Stimulated activated CD4-positive, alpha-beta T cell treated with anti-CD3 and anti-CD28 coated beads, TNF-alpha, amount 100 ng/mL, for 48 hours (primary cell): ENCODE measurements around the gene FZD10.

ENCODE experiments used
- DNase-seq, 3 donors: peaks; one replicate each; pipeline ENCODE4 v3.0.0-alpha.2; 2020; ENCODE audit warnings: low read depth in 3 of 3

Gene FZD10

DNA sequence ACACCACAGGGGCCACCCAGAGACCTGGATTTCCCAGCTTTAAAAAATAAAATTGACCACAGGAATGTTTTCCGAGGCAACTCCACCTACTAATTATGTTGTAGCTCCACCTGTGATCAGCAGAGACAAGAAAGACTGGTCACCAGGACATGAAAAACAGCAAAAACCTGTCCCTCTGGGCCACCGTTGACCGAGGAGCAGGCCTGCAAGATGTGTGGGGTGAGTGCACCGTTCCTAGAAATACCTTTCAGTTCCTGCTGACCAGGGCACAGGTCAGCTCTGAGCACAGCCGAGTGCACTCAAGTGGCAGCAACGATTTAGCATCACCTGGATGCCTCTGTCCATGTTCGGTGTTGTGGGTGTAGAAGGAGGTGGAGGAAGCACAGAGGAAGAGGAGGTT lies 16.9 kb downstream of the FZD10 start:
- DNase-seq: no peak

DNA sequence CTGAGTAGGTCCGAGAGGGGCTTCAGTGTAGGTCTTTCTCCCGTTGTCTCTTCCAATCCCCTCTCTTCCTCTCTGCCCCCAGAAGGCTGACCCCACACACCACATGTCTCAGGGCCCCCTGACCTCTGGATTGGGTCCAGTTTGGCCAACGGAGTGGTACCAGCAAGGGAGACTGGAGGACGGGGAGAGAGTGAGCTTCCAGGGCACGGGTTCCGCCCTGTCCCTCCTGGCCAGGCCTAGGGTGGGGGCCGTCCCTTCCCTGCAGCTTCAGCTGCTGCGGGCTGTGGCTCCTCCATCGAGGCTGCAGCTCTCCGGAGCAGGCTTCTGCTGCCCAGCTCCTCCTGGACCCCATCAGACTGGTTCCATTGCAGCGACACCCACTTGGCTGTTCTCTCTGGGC lies 17.4 kb downstream of the FZD10 start:
- DNase-seq: no peak

DNA sequence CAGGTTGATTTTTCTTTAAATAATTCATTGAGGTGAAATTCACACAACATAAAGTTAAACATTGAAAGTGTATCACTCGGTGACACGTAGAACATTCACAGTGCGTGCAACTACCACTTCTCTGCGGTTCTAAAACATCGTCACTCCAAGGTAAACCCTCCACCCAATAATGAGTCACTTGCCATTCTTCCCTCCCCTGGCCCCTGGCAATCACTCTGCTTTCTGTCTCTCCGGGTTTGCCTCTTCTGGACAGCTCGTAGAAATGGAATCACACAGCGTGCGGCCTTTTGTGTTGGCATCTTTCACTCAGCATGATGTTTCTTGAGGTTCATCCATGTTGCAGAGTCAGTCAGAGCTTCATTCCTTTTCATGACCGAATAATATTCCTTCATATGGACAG lies 18.9 kb downstream of the FZD10 start:
- no peak for DNase-seq

DNA sequence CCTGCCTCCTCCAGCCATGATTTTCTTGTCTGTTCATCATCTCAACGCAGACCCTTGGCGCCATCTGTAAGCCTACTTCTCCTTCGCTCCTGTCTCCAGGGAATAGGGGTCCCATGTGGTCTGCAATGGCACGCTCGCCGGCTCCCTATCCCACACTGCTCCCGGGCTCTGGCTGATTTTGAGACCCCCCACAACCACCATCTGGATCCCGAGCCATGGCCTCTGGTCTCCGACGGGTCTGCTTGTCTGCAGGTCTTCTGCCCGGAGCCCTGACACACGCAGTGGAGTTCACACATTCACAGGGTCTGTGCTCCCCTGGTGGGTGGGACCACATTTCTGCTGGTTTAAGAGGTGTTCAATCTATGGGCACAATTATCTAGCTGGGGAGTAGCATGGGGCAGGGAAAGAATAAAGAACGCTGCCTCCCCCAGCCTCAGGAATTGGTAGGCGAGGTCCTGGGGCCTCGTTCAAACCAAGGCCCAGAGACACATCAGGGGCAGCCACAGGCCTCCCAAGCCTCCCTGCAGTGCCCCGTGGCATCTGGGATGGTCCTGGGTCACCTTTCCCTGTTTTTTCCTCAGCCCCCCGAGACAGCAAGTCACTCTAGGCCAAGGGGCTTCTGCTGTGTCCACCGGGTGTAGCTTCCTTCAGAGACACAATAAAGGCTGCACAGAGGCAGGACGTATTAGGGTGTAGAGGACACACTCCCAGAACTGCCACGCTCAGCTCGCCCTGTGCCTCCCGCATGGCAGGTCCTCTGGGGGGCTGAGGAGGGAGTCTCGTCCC lies 21.5 kb downstream of the FZD10 start:
- no peak for DNase-seq

DNA sequence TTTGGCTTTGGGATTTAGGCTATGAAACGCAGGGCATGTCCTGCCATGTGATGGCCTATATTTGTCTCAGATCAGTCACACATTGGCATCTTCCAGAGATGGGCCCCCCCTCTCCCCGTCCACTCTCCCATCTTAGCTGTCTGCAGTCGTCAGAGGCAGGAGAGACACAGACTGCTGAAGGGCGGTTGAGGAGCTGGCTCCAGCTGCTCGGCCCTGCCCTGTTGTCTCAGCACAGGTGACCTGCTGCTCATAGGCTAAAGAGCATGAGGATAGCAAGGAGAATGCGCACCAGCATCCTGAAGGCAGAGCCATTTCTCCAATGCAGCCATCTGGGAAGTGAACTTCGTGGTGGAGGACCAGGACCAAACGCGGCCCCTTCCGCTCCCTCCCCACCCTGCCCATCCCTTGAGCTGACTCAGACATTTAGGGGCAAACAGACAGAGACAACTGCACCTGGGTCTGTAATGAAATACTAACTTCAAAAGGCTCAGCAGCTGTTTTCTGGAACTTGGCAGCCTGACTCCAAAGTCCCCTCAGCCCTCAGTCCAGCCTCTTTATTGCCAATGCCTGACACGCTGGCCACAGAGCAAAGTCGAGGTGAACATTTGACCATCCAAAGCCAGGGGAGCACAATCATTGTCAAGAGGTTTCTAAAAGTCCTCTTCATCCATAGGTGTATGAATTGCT lies 22.3 kb downstream of the FZD10 start:
- DNase-seq: no peak

DNA sequence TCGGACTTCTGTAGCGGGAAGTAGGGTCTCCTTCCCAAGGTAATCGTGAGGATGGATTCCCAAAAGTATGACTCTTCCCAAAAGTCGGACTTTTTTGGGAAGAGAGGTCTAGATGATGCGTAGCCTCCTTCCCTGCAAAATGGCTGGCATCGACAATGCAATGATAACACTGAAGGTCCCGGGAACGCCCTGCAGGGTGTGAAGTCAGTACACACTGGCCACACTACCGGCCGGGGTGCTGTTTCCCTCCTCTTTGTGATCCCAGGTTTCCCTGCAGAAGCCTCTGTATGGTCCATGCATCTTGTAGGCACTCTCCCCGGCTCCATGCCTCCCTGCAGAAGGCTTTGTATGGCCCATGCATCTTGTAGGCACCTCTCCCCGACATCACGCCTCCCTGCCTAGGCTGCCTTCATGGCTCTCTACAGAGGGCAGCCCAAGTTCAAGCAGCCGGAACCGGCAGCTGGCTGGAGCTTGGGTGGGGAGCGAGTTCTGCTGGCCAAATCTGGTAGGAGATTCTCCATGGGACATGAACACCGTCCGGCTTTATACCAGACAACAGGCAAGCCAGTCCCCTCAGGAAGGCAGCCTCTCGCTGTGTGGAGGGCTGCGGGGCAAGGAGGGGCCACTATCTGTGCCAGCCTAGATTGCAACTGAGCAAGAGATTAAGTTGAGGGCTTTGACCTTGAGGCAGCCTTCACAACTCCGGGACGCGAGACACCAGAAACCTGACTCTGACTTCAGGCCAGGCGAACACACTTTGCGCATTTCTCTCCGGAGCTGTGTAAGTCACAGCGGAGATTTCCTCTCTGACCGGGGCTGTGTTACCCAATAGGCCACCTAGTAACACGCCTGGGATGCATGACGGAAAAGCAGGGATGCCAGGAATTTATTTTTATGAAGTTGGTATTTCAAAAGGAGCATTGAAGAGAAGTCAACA lies 23.5 kb downstream of the FZD10 start:
- DNase-seq: no peak

DNA sequence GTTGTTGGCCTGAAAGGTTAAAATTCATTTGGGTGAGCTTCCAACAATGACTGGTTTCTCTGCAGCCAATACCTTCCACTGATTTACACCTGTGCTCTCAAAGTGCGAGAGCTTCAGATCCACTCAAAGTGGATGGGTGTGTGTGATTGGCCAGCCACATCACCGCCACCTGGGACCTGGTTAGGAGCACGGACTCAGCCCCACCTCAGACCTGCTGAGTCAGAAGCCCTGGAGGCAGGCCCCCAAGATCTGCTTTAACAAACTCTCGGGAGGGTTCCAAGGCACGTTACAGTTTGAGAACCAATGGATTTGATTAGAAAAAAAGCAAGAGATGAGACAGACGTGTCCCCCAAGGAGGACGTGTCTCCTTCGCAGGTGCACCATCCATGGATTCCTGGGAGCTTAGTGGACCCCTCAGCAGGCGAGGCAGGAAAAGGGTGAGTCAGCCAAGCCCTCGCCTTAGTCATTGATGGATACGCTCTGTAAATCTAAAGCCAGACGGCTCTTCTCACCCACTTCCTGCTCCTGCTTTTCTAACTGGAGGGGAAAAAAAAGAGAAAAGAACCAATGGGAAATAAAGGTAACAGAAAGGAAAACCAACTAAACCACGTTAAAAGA lies 24.5 kb downstream of the FZD10 start:
- DNase-seq: no peak

DNA sequence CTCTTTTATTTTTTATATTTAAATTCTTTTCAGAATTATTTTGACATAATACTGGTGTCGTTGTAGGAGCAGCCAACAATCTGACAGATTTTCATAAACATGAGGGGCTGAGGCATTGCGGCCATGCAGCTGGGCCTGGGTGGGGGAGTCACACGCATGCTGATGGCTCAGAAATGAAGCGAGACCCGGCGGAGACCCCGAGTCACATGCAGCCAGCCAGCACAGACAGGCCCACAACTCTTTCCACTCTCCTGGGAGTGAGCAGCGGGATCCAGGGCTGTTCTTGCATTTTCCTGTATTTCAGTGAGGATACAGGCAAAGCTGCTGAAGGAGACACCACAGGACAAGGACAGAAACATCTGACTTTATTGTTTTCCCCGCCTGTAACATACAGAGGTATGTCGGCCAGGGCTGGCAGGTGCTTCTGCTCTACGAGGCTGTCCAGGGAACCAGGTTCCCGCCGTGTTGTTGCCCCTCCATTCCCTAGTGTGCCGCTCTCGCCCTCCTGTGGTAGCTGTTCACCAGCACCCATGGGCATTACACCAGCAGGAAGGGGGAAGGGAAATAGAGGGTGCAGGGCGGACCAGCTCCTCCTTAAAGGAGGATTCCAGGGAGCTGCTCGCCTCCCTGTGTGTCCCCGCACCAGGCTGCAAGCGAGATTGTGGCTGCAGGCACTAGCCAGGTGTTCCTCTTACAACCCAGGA lies 30.5 kb downstream of the FZD10 start:
- DNase-seq: no peak

DNA sequence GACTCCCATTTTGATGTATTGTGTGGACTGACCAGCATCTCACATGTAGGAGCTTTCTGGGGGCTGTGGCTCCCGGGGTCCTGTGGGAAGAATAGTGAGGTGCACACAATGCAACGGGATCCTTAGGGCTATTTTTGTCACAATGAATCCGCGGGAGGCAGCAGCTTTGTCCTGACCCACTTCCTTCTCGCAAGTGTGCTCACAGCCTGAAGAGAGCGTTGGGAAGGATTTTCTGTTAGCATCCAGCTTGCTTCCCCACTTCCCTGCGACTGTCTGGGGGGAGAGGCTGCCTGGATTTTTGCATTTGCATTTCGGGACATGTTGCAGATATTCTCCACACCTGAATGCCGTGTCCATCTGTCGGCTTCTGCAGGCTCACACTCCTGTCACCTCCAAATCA lies 31.9 kb downstream of the FZD10 start:
- DNase-seq: no peak

DNA sequence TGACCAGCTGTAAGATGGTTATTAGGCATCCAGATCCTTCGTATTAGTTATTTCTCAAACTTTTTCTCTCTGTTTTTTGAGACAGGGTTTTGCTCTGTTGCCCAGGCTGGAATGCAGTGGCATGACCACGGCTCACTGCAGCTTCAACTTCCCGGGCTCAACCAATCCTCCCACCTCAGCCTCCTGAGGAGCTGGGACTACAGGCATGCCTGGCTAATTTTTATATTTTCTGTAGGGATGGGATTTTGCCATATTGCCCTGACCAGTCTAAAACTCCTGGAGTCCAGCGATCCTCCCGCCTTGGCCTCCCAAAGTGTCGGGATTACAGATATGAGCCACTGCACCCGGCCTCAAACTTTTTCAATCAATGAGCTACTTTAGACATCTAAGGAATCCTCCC lies 33.1 kb downstream of the FZD10 start:
- no peak for DNase-seq

DNA sequence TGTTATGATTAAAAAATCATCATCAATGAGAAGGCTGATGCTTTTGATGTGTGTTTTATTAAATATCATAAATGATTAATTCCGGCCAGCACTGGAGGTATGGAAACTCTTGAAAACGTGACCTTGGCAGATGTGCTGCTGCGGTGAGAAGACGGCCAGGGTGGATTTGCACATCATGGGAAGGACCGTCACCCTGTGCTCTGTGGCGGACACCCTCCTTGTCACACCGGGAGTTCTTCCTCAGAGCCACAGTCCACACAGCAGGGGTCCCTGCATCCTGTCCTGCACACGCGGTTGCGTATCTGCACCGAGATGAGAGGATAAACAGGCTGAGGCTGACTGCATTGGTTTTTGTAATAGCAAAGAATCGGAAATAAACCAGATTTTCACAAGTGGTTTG lies 33.5 kb downstream of the FZD10 start:
- no peak for DNase-seq

DNA sequence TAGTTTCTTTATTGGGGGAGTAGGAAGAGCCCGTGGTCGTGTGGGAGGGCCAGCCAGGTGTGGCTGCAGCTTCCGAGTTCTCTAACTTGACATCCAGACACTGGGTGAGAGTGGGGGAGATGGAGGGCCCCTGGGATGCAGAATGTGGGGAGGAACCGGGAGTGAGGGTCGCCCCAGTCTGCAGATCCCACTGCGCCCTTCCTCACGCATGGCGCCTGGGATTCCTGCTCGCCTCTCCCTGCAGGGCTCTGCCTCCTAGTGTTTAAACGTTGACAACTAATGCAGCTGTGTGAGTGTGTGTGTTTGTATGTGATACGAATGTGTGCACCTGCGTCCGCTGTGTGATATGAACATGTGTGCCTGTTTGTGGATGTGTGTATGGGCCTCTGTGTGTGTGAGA lies 34.6 kb downstream of the FZD10 start:
- DNase-seq: no peak

DNA sequence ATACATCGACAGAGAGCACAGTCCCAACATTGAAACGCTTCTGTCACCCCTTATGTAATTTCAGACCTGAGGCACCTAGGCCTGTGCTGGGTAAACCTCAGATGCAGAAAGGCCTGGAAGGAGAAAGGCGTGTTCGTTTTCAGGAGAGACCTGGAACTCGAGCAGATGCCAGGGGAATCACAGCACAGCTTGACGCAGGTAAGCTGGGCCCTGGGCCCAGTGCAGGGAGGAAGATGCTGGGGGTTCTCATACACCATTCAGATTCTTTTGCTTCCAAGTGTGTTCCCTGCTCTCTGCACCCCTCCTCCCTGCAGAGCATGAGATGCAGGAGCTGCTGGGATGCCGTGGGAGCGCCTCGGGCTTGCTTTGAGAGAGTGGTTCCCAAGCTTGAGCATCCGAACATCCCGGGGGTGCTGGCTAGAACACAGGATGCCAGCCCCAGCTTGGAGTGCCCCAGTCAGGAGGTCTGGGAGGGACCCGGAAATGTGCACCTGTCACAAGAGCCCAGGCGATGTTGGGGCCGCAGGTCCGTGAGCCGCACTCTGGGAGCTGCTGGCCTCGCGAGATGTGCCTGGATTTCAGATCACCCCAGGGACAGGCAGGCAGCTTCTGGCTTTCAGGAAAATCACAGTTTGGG lies 35.9 kb downstream of the FZD10 start:
- DNase-seq: no peak

DNA sequence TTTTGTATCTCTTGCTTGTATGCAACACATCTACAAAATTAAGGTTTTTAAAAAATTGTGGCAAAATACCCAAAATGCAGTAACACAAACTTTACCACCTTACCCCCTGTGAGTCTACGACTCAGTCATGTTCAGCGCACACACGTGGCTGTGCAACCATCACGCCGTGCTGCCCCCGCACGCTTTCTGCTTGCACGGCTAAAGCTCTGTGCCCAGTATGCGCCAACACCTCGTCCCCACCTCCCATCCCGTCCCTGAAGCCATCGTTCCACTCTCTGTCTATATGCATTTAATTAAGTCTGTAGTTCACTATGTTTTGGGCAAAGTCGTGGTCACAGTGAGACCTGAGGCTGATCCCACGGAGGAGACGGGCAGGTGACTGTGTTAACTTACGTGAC lies 36.4 kb downstream of the FZD10 start:
- no peak for DNase-seq

DNA sequence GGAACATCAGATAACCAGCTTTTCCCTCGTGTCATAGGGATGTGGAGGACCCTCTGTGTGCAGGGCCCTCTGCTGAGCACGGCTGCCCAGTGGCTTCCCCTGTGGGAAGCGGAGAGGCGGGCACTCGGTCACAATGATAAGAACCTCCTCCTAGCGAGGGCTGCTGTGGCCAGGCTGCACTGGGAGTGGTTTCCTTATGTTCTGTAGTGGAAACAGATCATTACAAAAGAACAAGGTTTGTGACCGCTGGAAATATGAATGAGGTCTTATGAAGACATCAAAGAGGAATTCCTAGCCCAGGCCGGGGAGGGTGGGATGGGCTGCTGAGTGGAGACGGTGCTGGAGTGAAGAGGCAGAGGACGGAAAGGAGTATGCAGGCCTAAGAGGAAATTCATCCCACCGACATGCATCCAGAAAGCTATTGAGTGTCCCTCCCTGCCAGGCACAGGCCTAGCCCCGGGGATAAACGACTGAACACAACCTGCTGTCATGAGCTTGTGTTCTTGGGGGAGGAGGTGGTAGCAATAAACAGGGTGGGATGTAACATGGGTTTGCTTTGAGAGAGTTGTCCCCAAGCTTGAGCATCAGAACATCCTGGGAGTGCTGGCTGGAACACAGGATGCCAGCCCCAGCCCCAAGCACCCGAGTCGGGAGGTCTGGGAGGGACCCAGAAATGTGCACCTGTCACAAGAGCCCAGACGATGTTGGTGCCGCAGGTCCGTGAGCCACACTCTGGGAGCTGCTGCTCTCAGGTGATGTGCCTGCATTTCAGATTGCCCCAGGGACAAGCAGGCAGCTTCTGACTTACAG lies 37.5 kb downstream of the FZD10 start:
- no peak for DNase-seq

DNA sequence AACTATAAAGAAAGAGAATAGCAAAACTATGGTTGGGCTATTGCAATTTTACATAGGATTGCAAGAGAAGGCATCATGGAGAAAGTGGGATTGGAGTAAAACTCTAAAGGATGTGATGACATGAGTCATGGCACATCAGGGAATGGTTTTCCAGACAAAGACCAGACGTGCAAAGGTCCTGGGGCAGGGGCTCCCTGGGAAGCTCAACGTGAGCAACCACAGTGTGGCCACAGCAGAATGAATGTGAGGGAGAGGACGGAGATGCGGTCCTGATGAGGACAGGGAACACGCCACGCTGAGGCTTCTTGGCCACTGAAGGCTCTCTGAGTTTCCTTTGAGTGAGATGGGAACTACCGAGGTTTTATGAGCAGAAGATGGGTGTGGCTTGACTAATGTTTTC lies 38.2 kb downstream of the FZD10 start:
- no peak for DNase-seq

DNA sequence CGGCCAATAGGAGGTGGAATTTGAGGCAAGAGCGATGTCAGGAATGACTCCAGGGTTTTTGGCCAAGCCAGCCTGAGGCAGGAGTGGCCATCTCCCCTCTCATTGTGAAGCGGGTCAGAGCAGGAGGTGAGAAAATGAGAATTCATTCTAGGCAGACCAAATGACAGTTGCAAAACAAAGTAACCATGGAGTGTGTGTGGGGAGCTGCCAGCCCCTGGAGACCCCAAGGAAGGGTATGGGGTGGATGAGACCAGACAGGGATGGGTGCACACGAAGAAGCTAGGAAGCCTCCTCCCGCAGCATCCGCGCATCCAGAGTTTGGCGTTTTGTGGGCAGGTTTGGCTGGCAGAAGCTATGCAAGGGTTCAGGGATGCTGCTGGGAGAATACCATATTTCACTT lies 38.8 kb downstream of the FZD10 start:
- no peak for DNase-seq

DNA sequence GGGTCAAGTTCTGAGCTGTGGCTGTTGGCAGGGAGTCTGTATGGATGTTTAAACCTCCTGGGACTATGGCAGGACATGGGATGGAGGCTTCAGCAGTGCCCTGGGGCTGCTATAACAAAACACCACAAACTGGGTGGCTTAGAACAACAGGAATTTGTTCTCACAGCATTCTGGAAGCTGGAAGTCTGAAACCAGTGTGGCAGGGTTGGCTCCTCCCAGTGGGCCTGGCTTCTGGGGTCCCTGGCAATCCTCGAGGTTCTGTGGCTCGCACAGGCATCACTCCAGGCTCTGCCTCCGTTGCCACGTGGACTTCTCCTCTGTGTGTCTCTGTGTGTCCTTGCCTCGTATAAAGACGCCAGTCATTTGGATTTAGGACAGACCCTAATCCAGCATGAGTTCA lies 39.9 kb downstream of the FZD10 start:
- DNase-seq: no peak

DNA sequence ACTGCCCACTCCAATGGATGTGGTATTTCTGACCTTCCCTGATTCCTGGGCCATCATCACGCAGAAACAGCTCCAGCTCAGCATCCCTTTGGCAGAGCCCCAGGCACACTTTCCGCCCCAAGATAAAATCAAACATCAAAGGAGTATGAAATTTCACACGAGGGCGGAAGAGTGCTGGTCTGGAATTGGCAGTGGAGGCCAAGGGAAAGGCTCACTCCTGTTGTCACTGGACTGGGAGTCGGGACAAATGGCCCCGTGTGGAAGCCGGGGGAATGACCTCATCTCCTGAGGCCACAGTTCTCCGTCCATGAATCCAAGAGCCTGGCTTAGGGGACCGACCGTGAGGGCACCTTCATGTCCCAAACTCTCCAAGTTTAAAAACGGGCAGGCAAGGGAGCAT lies 40.9 kb downstream of the FZD10 start:
- DNase-seq: no peak

DNA sequence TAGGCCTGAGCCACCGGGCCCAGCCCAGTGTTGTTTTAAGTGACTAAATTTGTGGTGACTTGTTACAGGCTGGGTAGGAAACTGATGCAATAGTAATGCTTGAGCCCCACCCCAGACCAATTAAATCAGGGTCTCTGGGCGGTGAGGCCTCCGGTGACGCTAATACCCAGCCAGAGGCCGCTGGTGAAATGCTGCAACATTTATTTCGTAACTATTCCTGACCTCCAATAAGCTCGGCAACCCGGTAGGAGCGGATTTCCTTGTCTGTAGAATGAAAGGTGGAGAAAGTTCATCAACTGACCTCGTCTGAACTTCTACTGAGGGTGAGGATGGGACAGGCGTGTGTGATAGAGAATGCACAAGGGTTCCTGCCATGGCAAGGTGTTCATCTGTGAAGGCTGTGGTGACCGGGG lies 42.3 kb downstream of the FZD10 start:
- DNase-seq: no peak
